ENCODE data around the gene B4GALT2. TPM values are rescaled to one million over a fixed set of nuclear protein-coding genes. Genes with fewer than 3 reads are reported as not detected.

B4GALT2 gene
- total RNA-seq, 1 experiment from 2014 or later = 76.8 TPM

- Histone ChIP-seq H3K4me1 (ENCODE audit: control insufficient read depth in 1 of 2, insufficient read depth in 2 of 2, low read length in 2 of 2) (peaks cover 10 to 39% of the 10 kb centered on the region in 2 experiments), H3K27ac (ENCODE audit: low read depth, low read length) (no peak overlapping the region), H2AFZ (ENCODE audit: low read depth, low read length, poor library complexity, severe bottlenecking) (no peak overlapping the region), H3K4me3 (replicated peaks in 1 of 2; ENCODE audit: low read depth in 1 of 2, low read length in 2 of 2) (no peak overlapping the region), H3K79me2 (ENCODE audit: insufficient read depth, low read length) (no peaks in the 10 kb centered on the region), H3K9me3 (ENCODE audit: control insufficient read depth in 1 of 2, insufficient read depth in 1 of 2, low read depth in 1 of 2, low read length in 2 of 2) (no peaks in the 10 kb centered on the region), H3K27me3 (ENCODE audit: insufficient read depth, low read length) (no peaks in the 10 kb centered on the region), H3K36me3 (ENCODE audit: control insufficient read depth in 1 of 2, insufficient read depth in 2 of 2, low read length in 2 of 2) (no peaks in the 10 kb centered on the region), H4K20me1 (ENCODE audit: insufficient read depth) (no peaks in the 10 kb centered on the region), H3K9me2 (ENCODE audit: insufficient read depth) (no peaks in the 10 kb centered on the region), H3K4me2 (ENCODE audit: low read length) (no peak overlapping the region), H3K9ac (ENCODE audit: low read length) (no peak overlapping the region; the same call in 1 of the 2 replicates)
- no peak for DNase-seq (ENCODE audit: low read depth, low spot score)
- ATAC-seq = no peak
- ChIA-PET CTCF (interaction anchor here (0.9 to 3.3 kb wide), 3 partner anchors 11 to 55 kb away, joined by 3 to 13 read pairs (median 6); no protein-coding TSS in a partner anchor), POLR2A (interaction anchor here (1.0 kb wide), 1 partner anchor 230 kb away, joined by 3 read pairs; no protein-coding TSS in a partner anchor), RAD21 (ENCODE audit: low non-redundant PET in 1 of 2, low total read pairs in 2 of 2, uncharacterized antibody in 2 of 2, unreplicated experiment in 2 of 2) (interaction anchor here in 1 of 2 experiments (1.6 kb wide), 1 partner anchor 230 kb away, joined by 5 read pairs; no protein-coding TSS in a partner anchor)
- intact Hi-C loops (cut with micrococcal nuclease) = no loop called here
- no TSS peak for BruUV-seq (replicated peaks)
- TF ChIP-seq CTCF (IDR thresholded peaks at IDR 0.05 in 2 of 3, conservative IDR thresholded peaks at IDR 0.05 in 1 of 3; ENCODE audit: borderline replicate concordance in 1 of 3, insufficient read depth in 1 of 3, low read depth in 2 of 3, low read length in 2 of 3) = no peak
- no peak for TF ChIP-seq ATF3 (IDR thresholded peaks at IDR 0.05)
- no peak for TF ChIP-seq EZH2 (IDR thresholded peaks at IDR 0.05)
- TF ChIP-seq ZFX (IDR thresholded peaks at IDR 0.05) = no peak
- TF ChIP-seq YY1 (IDR thresholded peaks at IDR 0.05; ENCODE audit: extremely low read depth, insufficient replicate concordance, low read depth, low read length) = no peak
- TF ChIP-seq SRF (IDR thresholded peaks at IDR 0.05; ENCODE audit: low read depth) = no peak
- no peak for TF ChIP-seq SP1 (IDR thresholded peaks at IDR 0.05; ENCODE audit: low read depth)
- no peak for TF ChIP-seq RAD21 (IDR thresholded peaks at IDR 0.05; ENCODE audit: low read depth)
- no peak for TF ChIP-seq CEBPB (IDR thresholded peaks at IDR 0.05; ENCODE audit: low read depth)
- no peak for TF ChIP-seq SIN3A (IDR thresholded peaks at IDR 0.05; ENCODE audit: low read depth)
- TF ChIP-seq REST (IDR thresholded peaks at IDR 0.05; ENCODE audit: low read depth) = no peak
- no peak for TF ChIP-seq FOSL1 (IDR thresholded peaks at IDR 0.05; ENCODE audit: low read depth)
- TF ChIP-seq EZH2phosphoT487 (IDR thresholded peaks at IDR 0.05; ENCODE audit: borderline replicate concordance) = no peak
- TF ChIP-seq ELF1 (IDR thresholded peaks at IDR 0.05; ENCODE audit: borderline replicate concordance, low read depth) = no peak
- TF ChIP-seq ZNF274 (IDR thresholded peaks at IDR 0.05; ENCODE audit: low read depth, low read length) = no peak
- no peak for TF ChIP-seq POLR2A (IDR thresholded peaks at IDR 0.05; ENCODE audit: borderline replicate concordance, extremely low read depth, insufficient read depth, insufficient read length)
- no peak for TF ChIP-seq MAX (IDR thresholded peaks at IDR 0.05)
Measured at GRCh38 chr1:43993206-43993914, 14.3 kb downstream of the B4GALT2 start.

All from HCT116 (cell line).